ENCODE data around the gene MKKS.

DNA sequence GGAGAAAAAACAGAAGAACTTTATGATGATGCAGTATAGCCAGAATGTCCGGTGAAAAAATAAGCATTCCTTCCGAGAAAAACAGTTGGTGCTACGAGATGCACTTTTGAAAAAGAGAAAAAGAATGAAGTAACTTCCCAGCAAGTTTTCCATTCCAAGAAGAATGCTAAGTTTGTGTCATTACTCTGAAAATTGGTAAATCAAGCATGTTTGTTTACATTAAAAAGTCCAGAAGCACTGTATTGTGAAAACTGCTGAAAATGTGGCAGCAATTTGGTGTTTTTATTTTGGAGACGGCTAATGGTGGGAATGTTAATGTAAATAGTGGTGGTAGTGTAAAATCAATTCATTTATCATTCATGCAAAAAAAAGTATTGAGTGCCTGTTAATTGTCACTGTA lies 46.3 kb downstream of the MKKS start:
- no peak for TF ChIP-seq ZNF274 (IDR thresholded peaks at IDR 0.05; ENCODE audit: low read depth, low read length)
- no peak for TF ChIP-seq YY1 (IDR thresholded peaks at IDR 0.05; ENCODE audit: insufficient read depth, insufficient read length)
- TF ChIP-seq SUZ12 (IDR thresholded peaks at IDR 0.05; ENCODE audit: extremely low read depth, insufficient read depth, insufficient read length): no peak

Data from NT2/D1 (cell line).